ENCODE measurements around the gene GIPC3.

The GIPC3 gene

GRCh38 chr19:3603121-3603811 lies 18.0 kb downstream of the GIPC3 start:
- Mint-ChIP-seq H3K27me3 (no peaks in the 10 kb centered on the region), H3K9me3 (no peaks in the 10 kb centered on the region), H3K4me1 (ENCODE audit: low read depth) (peaks cover 6% of the 10 kb centered on the region), H3K4me3 (no peak overlapping the region), H3K36me3 (ENCODE audit: low read depth) (no peaks in the 10 kb centered on the region), H3K27ac (no peak overlapping the region)

DNA sequence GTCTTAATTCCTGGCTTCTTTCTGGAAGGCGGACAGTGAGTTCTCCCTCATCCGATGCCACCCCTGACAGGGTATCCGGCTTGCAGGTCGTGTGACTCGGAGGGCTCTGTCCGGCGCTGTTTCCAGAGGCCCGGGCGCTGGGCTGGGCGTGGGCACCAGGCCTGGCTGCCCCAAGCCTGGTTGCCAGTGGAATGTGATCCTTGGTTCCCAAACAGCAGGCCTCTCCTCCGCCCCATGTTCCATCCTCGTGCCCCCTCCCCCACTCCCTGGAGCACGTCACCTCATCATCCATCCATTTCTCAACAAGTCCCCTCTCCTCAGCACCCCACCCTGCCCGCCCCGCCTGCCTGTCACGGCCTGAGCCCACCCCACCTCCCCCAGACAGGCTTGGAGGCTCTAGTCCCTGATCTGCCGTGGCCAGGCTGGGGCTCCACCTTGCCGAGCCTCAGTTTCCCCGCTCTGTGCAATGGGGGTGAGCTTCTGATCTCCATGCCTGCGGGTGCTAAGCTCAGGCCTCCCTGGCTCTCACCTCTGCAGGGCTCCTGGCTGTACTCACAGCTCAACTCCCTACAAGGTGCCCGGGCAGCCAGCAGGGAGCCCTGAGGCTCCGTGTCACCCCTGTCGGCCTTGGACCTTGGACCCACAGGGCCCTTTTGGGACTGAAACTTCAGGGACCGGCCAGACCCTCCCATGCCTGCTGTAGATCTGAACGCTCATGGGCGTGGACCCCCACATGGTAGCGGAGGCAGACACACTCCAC lies 19.1 kb downstream of the GIPC3 start:
- H3K9me3 Mint-ChIP-seq = no peaks in the 10 kb centered on the region
- peaks cover 8% of the 10 kb centered on the region for H3K4me1 Mint-ChIP-seq (ENCODE audit: low read depth)
- no peak overlapping the region for H3K4me3 Mint-ChIP-seq
- H3K36me3 Mint-ChIP-seq (ENCODE audit: low read depth) = no peaks in the 10 kb centered on the region
- H3K27me3 Mint-ChIP-seq = no peaks in the 10 kb centered on the region
- no peak overlapping the region for H3K27ac Mint-ChIP-seq

- no peaks in the 10 kb centered on the region for H3K27me3 Mint-ChIP-seq
- no peak overlapping the region for H3K4me3 Mint-ChIP-seq
- peaks cover 8% of the 10 kb centered on the region for H3K4me1 Mint-ChIP-seq (ENCODE audit: low read depth)
- H3K27ac Mint-ChIP-seq = no peak overlapping the region
- no peaks in the 10 kb centered on the region for H3K9me3 Mint-ChIP-seq
- H3K36me3 Mint-ChIP-seq (ENCODE audit: low read depth) = no peaks in the 10 kb centered on the region
These were observed 19.7 kb downstream of the GIPC3 start for GRCh38 chr19:3604987-3605343.

DNA sequence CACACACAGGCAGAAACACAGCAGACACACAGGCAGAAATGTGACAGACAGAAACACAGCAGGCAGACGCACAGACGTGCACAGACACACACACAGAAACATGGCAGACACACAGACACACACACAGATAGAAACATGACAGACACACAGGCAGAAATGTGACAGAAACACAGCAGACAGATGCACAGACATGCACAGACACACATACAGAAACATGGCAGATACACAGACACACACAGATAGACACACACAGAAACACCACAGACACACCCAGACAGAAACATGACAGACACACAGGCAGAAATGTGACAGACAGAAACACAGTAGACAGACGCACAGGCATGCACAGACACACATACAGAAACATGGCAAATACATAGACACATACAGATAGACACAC lies 20.1 kb downstream of the GIPC3 start:
- Mint-ChIP-seq H3K27ac (no peak overlapping the region), H3K4me3 (no peak overlapping the region)

GRCh38 chr19:3605770-3606169 lies 20.5 kb downstream of the GIPC3 start:
- H3K27me3 Mint-ChIP-seq = no peaks in the 10 kb centered on the region
- H3K36me3 Mint-ChIP-seq (ENCODE audit: low read depth) = peaks cover 5% of the 10 kb centered on the region
- H3K4me3 Mint-ChIP-seq = no peak overlapping the region

More for the DNA sequence above, 20.1 kb downstream of the GIPC3 start:
- H3K4me1 Mint-ChIP-seq (ENCODE audit: low read depth) = peaks cover 8% of the 10 kb centered on the region
- H3K9me3 Mint-ChIP-seq = no peaks in the 10 kb centered on the region
- H3K36me3 Mint-ChIP-seq (ENCODE audit: low read depth) = peaks cover under 1% of the 10 kb centered on the region
- no peaks in the 10 kb centered on the region for H3K27me3 Mint-ChIP-seq

DNA sequence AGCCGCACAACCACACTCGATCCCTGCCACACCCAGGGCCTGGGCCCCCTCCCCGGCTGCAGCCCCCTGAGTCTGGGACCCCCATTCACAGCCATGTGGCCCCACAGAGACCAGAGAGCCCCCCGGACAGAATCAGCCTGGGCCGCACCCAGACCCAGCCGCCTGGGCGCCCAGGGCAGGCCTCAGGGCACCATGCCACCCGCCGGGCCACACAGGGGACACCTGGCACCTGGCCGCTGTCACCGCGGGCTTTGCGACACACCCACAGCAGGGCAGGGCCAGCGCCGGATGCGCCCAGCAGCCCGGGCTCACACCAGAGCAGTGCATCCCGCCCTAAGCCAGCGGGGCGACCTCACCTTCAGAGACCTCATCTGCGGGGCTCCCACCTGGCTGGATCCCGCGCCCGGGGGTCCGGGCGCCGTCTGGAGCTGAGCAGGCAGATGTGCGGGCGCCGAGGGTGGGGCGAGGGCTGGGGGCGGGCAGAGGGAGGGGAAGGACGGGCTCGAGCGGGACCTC lies 21.0 kb downstream of the GIPC3 start:
- Mint-ChIP-seq H3K27ac (no peak overlapping the region), H3K4me1 (ENCODE audit: low read depth) (peaks cover 8% of the 10 kb centered on the region), H3K9me3 (no peaks in the 10 kb centered on the region), H3K27me3 (no peaks in the 10 kb centered on the region), H3K36me3 (ENCODE audit: low read depth) (peaks cover 5% of the 10 kb centered on the region), H3K4me3 (peak overlapping the region; percentile 39)

More at GRCh38 chr19:3605770-3606169, 20.5 kb downstream of the GIPC3 start:
- Mint-ChIP-seq H3K27ac (no peak overlapping the region), H3K9me3 (no peaks in the 10 kb centered on the region), H3K4me1 (ENCODE audit: low read depth) (peaks cover 8% of the 10 kb centered on the region)

DNA sequence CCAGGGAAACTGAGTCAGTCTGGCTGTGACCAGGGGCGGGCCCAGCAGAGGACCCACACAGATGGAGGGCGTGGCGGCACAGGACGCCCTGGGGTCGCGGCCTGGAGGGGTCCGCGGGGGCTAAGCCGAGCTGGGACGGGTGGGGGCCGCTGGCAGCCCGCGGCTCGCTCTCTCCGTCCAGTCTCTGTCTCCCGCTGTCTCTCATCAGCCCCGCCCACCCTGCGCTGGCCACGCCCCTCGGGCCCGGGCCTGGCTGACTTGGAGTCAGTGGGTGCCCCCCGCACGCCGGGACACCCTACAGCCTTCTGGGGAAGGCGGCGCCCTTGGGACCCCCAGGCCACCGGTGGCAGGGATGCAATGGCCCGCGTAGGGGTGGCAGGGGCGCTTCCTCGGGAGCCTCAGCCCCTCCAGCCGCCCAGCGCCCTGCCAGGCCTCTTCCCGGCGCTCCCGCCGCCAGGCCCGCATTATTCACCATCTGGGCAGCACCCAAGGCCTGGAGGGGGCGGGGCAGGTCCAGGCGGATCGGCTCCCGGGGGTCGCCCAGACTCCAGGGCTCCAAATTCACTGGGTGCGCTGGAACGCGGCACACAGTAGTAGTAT lies 21.5 kb downstream of the GIPC3 start, which contains the start of gene TBXA2R:
Gene TBXA2R (minus strand): TSS at position 186 of the 600 bp plus-strand sequence. CDS start 6,241 bp downstream, outside the sequence.
- peaks cover 6% of the 10 kb centered on the region for H3K36me3 Mint-ChIP-seq (ENCODE audit: low read depth)
- H3K27ac Mint-ChIP-seq = no peak within 1 kb of the TSS
- H3K27me3 Mint-ChIP-seq = no peaks in the 10 kb centered on the region
- H3K4me1 Mint-ChIP-seq (ENCODE audit: low read depth) = peaks cover 8% of the 10 kb centered on the region
- no peaks in the 10 kb centered on the region for H3K9me3 Mint-ChIP-seq
- peak within 1 kb of the TSS; percentile 39 for H3K4me3 Mint-ChIP-seq

- H3K4me3 Mint-ChIP-seq = no peak overlapping the region
- H3K9me3 Mint-ChIP-seq = no peaks in the 10 kb centered on the region
- no peak overlapping the region for H3K27ac Mint-ChIP-seq
- H3K4me1 Mint-ChIP-seq (ENCODE audit: low read depth) = peaks cover 8% of the 10 kb centered on the region
- no peaks in the 10 kb centered on the region for H3K27me3 Mint-ChIP-seq
- peaks cover 10% of the 10 kb centered on the region for H3K36me3 Mint-ChIP-seq (ENCODE audit: low read depth)
These were observed 22.2 kb downstream of the GIPC3 start for GRCh38 chr19:3607303-3608078.

- Mint-ChIP-seq H3K9me3 (no peaks in the 10 kb centered on the region), H3K27me3 (no peaks in the 10 kb centered on the region), H3K4me3 (no peak overlapping the region), H3K36me3 (ENCODE audit: low read depth) (peaks cover 10% of the 10 kb centered on the region), H3K27ac (no peak overlapping the region), H3K4me1 (ENCODE audit: low read depth) (peaks cover 8% of the 10 kb centered on the region)
These were observed 22.9 kb downstream of the GIPC3 start for GRCh38 chr19:3608079-3608641.

- H3K4me3 Mint-ChIP-seq = no peak overlapping the region
- H3K27me3 Mint-ChIP-seq = no peaks in the 10 kb centered on the region
- no peaks in the 10 kb centered on the region for H3K9me3 Mint-ChIP-seq
- H3K4me1 Mint-ChIP-seq (ENCODE audit: low read depth) = peaks cover 8% of the 10 kb centered on the region
- H3K27ac Mint-ChIP-seq = no peak overlapping the region
- peaks cover 10% of the 10 kb centered on the region for H3K36me3 Mint-ChIP-seq (ENCODE audit: low read depth)
These were observed 23.6 kb downstream of the GIPC3 start for GRCh38 chr19:3608750-3609322.

- Mint-ChIP-seq H3K27ac (no peak overlapping the region), H3K36me3 (ENCODE audit: low read depth) (peaks cover 10% of the 10 kb centered on the region), H3K27me3 (no peaks in the 10 kb centered on the region), H3K4me1 (ENCODE audit: low read depth) (peaks cover 8% of the 10 kb centered on the region), H3K4me3 (no peak overlapping the region), H3K9me3 (no peaks in the 10 kb centered on the region)
These were observed 24.8 kb downstream of the GIPC3 start for GRCh38 chr19:3609779-3610719.

DNA sequence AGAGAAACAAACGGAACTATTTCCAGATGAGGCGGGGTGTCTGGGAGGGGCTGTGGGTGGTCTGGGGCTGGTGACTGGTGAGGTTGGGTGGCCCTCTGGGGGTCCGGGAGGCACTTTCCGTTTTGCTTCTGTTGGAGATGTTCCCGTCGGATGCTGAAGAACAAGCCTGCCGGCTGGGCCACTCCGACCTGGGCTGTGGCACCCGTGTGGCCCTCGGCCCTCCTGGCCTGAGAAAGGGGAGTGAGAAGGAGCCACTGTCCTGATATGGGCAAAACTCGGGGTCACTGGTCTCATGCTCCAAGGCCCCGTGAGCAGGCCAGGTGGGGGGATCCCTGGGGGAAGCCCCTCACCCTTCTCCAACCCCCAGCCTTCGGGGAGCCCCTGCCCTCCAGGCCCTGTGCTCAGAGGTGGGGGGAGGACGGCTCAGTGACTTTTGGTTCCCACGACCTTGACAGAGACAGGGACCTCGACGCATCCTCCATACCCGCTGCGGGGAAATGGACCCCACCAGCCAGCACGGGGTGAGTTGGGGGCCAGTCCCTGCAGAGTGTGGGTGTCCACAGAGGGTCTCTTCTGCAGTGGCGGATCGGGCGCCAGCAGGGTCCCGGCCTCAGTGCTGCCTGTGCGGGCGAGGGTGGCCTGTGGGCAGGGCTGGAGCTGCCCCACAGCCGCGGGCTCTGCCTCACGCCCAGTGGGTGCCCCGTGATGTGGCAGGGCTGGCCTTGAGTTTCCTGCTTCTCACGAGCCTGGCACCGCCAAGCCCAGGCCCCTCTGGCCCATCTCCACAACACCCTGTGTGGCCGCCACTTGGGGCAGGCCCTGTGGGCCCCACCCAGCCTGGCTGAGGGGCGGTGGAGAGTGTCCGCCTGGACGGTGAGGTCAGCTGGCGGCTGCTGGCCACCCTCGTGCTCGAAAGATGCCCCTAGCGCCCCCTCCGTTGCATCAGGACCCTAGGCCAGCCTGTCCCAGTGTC lies 25.8 kb downstream of the GIPC3 start:
- H3K36me3 Mint-ChIP-seq (ENCODE audit: low read depth) = peaks cover 10% of the 10 kb centered on the region

More for the DNA sequence above, 25.8 kb downstream of the GIPC3 start:
- Mint-ChIP-seq H3K27ac (no peak overlapping the region), H3K4me3 (no peak overlapping the region), H3K9me3 (no peaks in the 10 kb centered on the region), H3K27me3 (no peaks in the 10 kb centered on the region), H3K4me1 (ENCODE audit: low read depth) (peaks cover 8% of the 10 kb centered on the region)

Measured in stimulated activated naive CD8-positive, alpha-beta T cell treated with anti-CD3 and anti-CD28 coated beads, Interleukin-15, Interleukin-2, amounts not matched to agents 100 ng/mL and 50 ng/mL, for 24 hours (primary cell).